Limb (tissue), 2 donors: ENCODE results near the gene TMCO4.

Experiments used
- DNase-seq, 2 donors: peaks; one replicate each; pipeline ENCODE4 v3.0.0-alpha.2; 2016; ENCODE audit errors: extremely low spot score in 2 of 2

TMCO4 gene

GRCh38 chr1:19720973-19721372, 78.7 kb downstream of the TMCO4 start:
- no peak for DNase-seq

GRCh38 chr1:19720174-19720573, 79.5 kb downstream of the TMCO4 start:
- DNase-seq = no peak

DNA sequence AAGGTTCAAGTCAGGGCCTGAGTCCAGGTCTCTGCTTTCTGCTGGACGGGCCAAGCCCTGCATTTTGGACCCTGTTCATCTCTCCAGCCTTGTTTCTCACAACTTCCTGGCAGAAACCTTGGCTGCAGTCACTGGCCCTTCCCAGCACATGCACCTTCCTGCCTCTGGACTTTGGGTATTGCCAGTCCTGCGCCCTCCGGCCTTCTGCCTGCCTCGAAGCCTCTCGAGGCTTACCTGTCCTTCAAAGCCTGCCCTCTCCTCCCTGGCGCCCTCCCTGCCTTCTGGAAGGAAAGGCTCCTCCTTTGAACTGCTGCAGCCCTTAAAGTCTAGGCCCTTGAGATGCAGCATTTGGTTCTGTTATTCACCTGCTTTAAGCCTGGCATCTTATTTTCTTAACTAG, 82.2 kb downstream of the TMCO4 start:
- no peak for DNase-seq

GRCh38 chr1:19715334-19716203, 84.1 kb downstream of the TMCO4 start:
- peak; percentile 80 to 86 for DNase-seq

DNA sequence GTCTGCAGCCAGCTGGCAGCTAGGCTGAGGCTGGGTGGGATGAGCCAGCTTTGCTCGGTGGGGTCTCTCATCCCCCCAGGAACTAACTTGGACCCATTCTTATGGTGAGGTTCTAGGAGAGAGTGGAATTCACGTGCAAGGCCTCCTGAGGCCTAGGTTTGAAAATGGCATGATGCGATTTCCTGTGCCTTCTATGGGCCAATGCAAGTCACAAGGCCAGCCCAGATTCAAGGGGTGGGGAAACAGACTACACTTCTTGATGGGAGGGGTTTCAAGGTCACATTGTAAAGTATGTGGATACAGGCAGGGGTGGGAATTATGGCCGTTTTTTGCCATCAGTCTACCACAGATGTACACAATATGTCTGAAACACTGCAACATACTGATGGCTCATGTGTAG, 86.8 kb downstream of the TMCO4 start:
- DNase-seq = no peak

DNA sequence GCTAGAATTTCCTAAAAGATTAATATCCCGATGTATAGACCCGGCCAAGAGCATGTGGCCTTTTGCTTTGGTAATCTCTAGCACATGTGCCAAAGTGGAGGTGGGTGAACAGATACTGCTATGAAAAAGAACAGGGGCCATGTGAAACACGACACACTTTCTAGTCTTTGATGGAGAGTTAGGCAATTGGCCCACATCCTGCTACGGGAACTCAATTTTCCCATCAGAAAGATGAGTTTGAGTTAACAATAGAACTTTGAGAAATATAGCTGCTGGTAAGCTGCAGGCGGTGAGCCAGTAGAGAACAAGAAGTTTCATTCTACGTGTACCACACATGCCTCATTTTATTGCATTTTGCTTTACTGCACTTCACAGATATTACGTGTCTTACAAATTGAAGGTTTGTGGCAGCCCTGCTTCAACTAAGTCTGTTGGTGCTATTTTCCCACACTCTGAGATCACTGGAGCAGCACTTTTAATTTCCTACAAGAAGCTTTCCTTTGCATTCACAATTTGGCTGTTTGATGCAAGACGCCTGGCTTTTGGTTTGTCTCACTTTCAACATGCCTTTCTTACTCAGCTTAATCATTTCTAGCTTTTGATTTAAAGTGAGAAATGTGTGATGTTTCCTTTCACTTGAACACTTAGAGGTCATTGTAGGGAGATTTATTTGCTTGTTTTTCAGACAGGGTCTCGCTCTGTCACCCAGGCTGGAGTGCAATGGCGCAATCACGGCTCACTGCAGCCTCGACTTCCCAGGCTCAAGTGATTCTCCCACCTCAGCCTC, 88.7 kb downstream of the TMCO4 start:
- no peak for DNase-seq

DNA sequence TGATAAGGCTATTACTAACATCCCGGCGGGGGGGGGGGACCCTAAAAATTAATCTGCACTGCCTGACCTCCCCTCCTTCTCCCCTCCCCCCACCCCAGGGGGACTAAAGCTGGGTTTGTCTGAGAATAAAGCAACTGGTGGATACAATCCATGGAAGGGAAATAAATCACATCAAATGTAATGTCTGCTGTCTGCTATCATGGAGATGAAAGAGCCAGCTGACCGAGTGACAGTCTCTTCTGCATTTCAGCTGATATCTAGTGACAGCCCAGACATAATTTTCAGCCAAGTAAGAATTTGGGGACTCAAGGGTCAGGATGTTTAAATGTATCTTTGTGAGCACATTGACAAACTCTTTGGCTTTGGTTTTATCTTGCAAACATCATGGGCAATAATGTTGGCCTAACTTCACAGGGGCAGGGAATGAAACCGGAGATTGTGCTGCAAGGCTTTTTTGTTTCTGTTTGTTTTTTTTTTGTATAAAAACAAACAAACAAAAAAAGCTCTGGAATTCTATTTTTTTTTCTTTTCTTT, 90.4 kb downstream of the TMCO4 start:
- no peak for DNase-seq

DNA sequence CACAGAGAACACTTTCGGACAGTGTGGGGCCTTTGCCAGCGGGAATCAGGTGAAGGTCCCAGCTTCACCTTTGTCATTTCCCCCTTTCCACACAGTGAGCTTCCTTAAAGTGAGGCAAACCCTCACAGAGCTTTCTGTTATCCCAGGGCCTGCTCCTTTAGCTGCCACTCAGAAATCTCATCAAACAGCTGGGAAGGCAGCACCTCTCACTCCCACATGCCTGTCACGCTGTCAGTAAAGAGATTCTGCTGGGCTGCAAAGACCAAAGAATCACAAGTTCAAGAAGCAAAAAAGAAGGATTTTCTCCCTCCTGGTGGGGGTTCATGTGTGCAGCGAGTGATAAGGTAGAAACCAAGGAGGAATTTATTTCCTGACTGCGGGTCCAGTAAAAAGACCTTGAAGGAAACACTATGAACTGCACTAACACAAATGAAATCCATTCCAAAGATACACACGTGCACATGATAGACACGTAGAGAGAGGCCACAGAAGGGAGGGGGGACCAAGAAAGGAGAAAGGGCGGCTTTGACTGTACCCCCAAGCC, 91.1 kb downstream of the TMCO4 start:
- no peak for DNase-seq

- DNase-seq = no peak
These were observed 93.6 kb downstream of the TMCO4 start for GRCh38 chr1:19706136-19706535.

GRCh38 chr1:19705464-19705863, 94.3 kb downstream of the TMCO4 start:
- DNase-seq = no peak

- peak; percentile 58 to 84 for DNase-seq
These were observed 95.2 kb downstream of the TMCO4 start for GRCh38 chr1:19704247-19705113.

DNA sequence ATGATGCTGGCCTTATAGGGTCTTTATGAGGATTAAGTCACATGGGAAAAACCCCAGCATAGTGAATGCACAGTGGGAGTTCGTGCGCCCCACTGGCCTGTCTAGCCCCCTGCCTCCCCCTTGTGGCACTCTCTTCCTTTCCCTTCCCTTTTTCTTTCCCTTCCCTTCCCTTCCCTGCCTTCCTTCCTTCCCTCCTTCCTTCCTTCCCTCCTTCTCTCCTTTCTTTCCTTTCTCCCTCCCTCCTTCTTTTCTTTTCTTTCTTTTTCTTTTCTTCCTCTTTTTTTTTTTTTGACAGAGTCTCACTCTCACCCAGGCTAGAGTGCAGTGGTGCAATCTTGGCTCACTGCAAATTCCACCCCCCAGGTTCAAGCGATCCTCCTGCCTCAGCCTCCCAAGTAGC, 96.4 kb downstream of the TMCO4 start:
- DNase-seq = no peak

DNA sequence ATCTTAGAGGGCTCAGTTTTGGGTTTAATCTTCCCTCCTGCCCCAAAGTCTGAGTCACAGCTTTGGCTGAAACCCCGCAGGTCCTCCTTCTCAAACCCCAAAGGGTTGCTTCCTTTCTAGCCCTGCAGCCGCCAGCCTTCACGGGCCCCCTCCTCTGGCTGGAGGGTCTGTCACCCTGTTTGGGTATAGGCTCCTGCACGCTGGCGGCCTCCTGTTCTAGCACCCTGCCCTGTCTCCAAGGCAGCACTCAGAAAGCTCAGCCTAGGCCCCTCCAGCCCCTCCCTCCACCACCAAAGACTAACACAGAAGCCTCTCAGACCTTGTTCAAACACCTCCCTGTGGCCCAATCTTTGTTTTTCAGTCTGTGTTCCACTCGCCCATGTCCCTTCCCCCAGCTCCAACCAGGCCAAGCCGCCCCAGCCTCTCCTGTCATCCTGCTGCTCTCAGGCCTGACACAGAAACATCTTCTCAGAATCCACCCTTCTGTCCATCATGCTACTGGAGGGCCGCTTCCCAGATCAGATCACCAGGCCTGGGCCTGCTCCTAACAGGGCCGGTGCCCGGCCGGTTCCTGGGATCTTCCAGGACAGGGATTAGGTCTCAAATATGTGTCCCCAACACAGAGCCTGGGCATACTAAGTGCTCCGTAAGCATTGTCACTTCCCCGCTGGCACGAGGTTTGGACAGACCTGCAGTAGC, 99.5 kb downstream of the TMCO4 start:
- DNase-seq = no peak

DNA sequence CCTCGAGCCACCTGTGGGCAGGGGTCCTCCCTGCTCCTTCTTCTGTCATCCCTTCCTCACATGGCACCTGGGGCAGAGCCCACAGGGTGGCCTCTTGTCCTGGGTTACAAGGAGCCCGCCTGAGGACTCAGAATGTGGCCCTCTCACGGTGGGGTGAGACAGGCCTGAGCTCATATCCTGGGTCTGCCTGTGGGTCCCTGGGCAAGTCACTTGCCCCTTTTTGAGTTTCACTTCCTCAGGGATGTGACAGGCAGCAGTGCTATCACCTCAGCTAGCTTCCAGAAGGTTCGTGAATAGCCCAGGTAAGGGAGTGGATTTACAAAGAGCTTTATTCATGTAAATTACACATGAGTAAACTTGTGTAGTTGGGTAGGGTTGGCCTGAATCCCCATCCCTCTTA, 101.5 kb downstream of the TMCO4 start:
- DNase-seq = no peak

- DNase-seq = no peak
These were observed 102.9 kb downstream of the TMCO4 start for GRCh38 chr1:19696820-19697219.

- DNase-seq = no peak
These were observed 103.9 kb downstream of the TMCO4 start for GRCh38 chr1:19695772-19696171.

GRCh38 chr1:19694298-19694697, 105.4 kb downstream of the TMCO4 start:
- no peak for DNase-seq

- DNase-seq = no peak
These were observed 109.4 kb downstream of the TMCO4 start for GRCh38 chr1:19690342-19690741.

DNA sequence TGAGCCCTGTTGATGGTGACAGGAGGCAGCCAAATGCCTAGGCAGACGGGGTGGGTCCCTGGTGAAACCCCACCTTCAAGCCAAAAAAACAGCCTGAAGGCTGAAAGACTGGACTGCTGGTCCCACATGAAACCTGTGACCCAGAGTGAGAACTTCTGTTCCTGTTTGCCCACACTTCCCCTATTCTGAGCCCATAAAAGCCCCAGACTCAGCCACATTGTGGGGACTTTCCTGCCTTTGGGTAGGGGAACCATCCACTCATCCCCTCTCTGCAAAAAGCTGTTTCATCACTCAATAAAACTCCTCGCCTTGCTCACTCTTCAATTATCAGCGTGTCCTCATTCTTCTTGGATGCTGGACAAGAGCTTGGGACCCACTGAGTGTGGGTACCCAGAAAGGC, 109.9 kb downstream of the TMCO4 start:
- no peak for DNase-seq

DNA sequence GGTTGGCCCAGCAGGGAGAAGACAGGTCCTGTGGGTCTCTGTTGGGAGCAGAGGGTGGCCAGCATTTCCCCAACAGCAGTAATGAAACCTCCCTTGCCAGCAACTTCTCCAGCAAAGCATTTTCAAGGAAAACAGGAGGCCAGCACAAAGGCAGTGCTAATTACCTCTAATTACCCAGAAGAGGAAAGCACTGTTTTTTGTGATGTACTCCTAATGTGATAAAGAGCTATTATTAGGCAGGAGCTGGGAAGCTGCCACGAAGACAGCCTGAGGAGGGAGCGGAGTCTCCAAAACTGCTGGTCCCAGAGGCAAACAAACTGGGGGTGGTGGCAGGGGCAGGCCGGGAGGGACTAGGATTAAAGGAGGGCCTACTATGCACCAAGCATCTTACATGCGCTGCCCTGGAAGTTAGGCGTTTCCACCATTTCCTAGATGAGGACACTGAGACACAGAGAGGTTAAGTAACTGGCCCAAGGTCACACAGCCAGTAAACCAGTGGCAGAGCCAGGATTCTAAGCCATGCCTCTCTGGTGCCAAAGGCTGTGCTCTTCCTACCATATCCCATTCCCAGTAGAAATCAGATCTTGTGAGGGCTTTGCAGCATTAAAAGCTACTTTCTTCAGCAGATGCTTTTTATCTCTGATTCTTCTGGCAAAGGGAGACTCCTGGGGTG, 110.5 kb downstream of the TMCO4 start:
- no peak for DNase-seq
